CD4-positive, alpha-beta T cell treated with Interleukin-4 for 1 hour (primary cell): Measurements from ENCODE around the gene MAP2K5.

Experiments
- DNase-seq, 2 donors: peaks; one replicate each; pipeline ENCODE4 v3.0.0-alpha.2; 2020 to 2022

MAP2K5 gene

GRCh38 chr15:67560320-67560719 lies 17.8 kb downstream of the MAP2K5 start:
- no peak for DNase-seq

DNA sequence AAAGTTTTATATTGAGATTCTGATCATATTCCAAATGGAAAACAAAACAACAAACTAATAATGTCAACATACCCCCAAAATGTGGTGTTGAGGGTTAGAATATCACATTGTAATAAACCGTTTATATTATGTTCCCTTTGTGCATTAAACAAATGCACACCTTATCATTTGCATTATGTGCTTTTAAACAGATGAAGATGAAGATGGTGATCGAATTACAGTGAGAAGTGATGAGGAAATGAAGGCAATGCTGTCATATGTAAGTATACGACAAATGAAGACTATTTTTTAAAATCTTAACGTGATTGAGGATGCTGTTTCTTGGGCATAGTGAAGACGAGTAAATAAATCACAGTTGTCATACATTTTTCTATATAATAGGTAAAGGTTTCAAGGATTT lies 20.6 kb downstream of the MAP2K5 start:
- DNase-seq: no peak

DNA sequence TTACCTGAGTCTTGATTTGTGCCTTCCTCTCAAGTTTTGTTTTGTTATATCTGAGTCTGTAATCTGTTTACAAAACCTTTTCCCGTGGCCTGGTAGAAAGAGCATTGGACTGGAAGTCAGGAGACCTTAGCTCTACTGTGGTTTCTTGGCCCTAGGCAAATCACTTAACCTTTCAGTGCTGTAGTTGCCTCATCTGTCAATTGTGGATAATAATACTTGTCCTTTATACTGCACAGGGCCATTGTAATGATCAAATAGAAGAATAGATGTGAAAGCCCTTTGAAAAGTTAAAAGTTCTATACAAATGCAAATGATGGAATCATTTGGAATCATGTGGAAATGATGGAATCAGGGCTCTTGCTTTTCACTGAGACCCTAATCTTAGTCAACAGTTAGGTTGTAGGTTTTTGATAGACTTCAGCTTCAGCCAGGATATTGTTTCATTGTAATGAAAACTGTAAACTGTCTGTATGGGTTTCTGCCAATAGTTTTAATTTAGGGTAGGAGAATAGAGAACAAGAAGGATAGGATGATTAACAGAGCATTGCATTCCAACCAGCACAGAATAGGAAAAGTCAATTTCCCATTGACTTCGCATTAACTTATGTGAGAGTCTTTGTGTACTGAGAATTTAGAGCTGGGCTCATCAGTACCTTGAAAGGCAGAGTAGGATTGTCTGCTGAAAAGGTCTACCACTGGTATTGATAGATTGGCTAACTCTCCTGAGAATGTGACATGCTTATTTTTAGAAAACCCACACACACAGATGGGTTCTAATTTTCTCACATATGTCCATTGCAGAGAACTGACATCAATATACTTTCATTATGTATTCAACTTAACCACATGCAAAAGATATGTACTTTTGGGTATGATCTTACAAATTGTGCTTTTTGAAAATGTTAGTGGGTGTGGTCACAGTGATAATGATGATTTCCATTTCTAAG lies 21.8 kb downstream of the MAP2K5 start:
- DNase-seq: no peak

DNA sequence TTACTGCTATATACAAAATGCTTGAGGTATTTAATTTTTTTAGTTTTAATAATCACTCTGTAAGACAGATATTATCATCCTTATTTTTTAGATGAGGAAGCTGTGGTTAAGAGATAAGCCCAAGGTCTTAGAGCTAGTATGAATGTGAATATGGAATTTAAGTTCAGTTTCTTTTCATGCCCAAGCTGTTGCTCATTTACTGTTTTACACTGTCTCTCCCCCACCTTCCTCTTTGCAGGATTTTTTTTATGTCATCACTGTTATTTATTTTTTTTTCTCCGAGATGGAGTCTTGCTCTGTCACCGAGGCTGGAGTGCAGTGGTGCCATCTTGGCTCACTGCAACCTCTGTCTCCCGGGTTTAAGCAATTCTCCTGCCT lies 22.5 kb downstream of the MAP2K5 start:
- DNase-seq: no peak

GRCh38 chr15:67569668-67570067 lies 27.2 kb downstream of the MAP2K5 start:
- DNase-seq: no peak

DNA sequence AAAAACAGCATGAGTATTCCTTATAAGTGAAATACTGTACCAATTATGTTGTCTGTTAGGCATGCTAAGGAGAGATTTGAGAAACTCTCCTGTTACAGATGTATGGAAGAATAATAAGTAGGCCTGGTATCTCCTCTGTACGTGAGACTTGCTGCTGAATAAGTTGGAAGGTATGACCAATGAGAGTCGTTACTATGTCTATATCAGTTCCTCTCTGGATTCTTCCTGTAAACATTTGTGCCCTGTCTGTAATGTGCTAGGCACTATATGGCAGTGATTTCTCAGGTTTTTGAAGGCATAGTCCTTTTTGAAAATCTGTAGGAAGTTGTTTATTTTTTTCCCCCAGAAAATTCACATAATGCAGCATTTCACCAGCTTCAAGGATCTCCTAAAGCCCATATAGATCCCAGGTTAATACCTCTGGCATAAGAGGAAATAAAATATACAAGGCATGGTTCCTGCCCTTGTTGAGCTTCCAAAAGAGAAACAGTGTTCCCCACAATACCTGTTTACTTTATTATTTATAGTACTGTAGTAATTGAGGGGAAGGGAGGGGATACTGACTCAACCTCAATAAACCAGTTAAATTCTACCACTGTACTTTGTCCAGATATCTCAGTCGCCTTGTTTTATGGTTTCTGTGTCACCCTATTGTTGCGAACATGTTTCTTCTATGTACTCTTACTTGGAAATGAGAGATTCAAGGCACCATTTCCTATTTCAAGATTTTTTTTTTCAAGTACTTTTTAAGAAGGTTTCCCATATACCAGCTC lies 28.6 kb downstream of the MAP2K5 start:
- no peak for DNase-seq

DNA sequence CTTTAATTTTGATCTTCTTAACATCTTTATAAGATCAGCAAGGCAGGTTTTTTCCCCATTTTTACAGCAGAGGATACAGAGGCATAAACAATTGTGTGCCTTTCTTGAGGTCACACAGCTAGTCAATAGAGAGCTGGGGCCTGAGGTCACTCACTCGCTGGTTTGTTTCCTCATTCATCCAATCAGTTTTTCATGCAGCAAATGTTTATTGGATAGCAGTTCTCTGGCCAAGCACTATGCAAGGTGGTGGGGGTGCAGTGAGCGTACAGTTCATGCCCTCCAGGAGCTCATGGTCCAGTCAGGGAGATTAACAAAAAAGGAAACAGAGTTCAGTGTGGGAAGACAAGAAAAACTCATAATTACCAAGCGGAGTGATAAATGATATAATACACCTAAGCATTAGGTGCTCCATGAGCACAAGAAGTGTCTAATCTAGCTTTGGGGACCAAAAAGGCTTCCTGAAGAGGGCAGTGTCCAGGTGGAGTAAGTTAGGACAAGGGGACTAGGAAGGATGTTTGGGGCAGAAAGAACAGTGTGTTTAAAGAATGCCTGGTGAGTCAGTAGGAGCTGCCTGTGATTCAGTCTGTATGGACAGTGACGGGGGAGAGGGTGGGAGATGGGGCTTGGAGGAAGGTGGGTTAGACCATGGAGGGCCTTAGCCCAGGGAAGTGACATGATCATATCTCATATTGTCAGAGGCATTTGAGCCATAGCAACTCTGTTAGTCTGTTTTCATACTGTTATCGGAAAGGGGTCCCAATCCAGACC lies 29.3 kb downstream of the MAP2K5 start:
- DNase-seq: no peak

GRCh38 chr15:67573194-67573593 lies 30.7 kb downstream of the MAP2K5 start:
- DNase-seq: no peak

DNA sequence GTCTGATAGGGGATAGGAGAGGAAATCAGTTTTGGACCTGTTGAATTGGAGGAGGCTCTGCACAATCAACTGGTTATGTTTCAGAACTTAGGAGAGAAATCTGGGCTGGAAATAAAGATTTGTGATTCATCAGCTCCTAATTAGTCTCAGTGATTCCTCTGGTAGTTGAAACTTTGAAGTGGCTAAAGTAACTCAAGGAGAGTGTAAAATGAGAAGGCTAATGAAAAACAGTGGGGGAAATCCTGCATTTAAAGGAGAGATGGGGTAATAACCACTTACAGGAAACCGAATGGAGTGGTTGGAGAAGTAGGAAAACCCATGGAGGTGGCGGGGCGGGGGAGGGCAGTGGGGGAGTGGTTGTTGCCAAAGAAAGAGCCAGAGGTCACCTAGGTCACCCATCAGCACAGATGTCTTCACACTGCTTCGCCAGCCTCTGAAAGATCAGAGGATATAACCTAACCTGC lies 32.6 kb downstream of the MAP2K5 start:
- DNase-seq: no peak

DNA sequence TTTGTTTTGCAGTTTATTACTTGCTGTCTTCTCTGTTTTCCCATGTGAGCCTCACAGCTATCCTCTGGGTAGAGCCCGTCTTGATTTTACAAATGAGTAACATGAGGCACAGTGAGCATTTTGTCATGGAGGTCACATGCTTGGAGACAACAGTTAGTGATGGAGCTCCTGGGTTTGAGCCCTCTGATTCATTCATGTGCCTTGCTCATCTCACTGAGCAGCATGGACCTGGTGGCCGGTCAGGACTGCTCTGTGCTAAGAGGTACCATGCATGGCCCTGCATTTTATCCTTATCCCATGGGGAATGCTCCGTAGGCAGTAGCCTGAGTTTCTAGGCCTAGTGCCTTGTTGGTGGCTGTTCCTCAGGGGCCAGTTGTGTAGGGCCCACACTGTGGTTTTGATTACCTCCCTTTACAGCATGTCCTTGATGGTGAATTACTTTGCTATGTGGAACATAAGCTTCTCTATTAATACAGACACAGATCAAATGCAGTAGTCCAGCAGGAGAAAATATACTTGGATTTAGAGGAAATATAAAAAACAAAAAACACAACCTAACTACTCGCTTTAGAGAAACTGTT lies 35.6 kb downstream of the MAP2K5 start:
- DNase-seq: no peak

GRCh38 chr15:67579164-67579563 lies 36.7 kb downstream of the MAP2K5 start:
- no peak for DNase-seq

DNA sequence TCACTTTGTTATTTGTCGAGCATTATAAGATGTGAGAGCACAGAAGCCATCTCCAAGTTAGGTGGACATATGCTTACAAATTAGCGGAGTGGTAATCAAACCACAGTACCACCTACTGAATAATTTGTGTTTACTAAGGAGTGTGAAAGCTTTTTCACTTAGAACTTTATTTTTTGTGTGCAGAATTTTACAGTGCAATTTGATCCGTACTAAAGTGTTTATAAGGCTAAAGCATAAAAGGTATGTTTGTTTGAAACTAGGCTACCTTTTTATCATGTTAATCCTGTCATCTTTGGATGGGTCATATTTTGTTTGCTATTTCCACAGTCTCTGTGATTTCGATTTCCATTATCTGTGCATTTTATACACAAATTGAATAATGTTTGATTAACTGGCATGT lies 37.5 kb downstream of the MAP2K5 start:
- no peak for DNase-seq

GRCh38 chr15:67584157-67584556 lies 41.7 kb downstream of the MAP2K5 start:
- DNase-seq: no peak

GRCh38 chr15:67585681-67586080 lies 43.2 kb downstream of the MAP2K5 start:
- DNase-seq: no peak

DNA sequence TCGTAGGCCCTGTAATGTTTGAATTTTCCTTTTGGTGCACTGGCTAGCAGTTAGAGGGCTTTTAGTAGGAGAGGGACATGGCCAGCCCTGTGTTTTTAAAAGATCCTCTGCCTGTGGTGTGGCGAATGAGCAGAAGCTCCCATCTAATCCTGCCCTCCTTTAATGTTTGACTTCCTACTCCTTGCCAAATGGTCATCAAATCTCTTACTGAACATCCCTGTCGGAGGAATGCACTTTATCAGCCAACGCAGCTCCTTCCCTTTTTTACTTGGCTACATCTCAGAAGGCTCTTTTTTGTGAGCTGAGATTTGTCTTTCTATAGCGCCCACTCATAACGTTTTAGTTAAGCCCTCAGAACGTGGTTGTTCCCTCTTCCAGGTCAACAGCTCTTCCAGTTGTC lies 44.8 kb downstream of the MAP2K5 start:
- DNase-seq: no peak

GRCh38 chr15:67587754-67588153 lies 45.3 kb downstream of the MAP2K5 start:
- no peak for DNase-seq

GRCh38 chr15:67590191-67590590 lies 47.7 kb downstream of the MAP2K5 start:
- no peak for DNase-seq

DNA sequence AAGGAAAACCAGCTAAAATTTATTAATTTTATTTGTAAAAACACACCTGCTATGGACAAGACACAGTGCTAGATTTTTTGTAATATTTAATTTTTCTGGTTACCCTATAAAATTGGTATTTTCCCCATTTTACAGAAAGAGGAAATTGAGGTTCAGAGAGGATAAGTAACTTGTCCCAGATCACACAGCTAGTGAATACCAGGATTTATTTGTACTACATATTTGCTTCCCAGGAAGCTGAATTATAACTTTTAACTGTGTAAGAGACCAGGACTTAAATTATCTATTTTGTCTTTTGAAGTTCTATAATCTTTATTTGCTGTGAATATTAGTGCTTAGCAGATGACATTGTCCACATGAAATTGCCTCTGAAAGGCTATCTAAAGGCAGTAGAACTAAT lies 49.7 kb downstream of the MAP2K5 start:
- no peak for DNase-seq

DNA sequence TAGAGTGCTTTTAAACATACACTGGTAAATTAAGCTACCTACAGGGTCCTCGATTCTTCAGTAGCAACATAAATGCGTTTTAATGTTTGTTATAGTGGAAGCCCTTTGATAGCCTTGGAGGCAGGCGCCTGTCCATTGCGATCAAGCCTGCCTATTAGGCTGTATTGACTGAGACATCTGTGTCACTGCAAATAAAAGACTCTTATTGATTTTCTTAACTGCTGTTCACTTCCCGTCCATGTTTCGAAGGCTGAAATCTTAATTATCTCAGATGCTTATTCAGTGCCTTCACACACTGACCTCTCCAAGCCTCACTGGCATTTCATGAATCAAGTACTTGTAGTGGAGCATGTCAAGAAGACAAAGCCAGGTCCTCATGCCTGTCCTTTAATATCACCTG lies 51.1 kb downstream of the MAP2K5 start:
- no peak for DNase-seq

- DNase-seq: no peak
These were observed 52.3 kb downstream of the MAP2K5 start for GRCh38 chr15:67594770-67595169.

GRCh38 chr15:67595572-67595971 lies 53.1 kb downstream of the MAP2K5 start:
- DNase-seq: no peak

GRCh38 chr15:67601073-67601472 lies 58.6 kb downstream of the MAP2K5 start:
- DNase-seq: no peak

- DNase-seq: no peak
These were observed 60.6 kb downstream of the MAP2K5 start for GRCh38 chr15:67603063-67603462.
